Cerebellar nuclear complex (tissue), 1 donor: ENCODE results near the gene KRT12.

Experiments
- DNase-seq, 2 experiments: peaks; one replicate each; lab custom pipeline; 2025; lab: John Stamatoyannopoulos, UW

The KRT12 gene

GRCh38 chr17:40843242-40843641 is 23.8 kb downstream of the KRT12 start:
- no peak for DNase-seq

GRCh38 chr17:40841246-40841645 is 25.8 kb downstream of the KRT12 start:
- no peak for DNase-seq

GRCh38 chr17:40839194-40839593 is 27.8 kb downstream of the KRT12 start:
- DNase-seq = no peak

- no peak for DNase-seq
Measured at GRCh38 chr17:40836020-40836419, 31.0 kb downstream of the KRT12 start.

GRCh38 chr17:40833882-40834281 is 33.1 kb downstream of the KRT12 start:
- no peak for DNase-seq

- DNase-seq = no peak
Measured at GRCh38 chr17:40832840-40833239, 34.2 kb downstream of the KRT12 start.

- DNase-seq = no peak
Measured at GRCh38 chr17:40830085-40830776, 36.8 kb downstream of the KRT12 start.

- DNase-seq = no peak
Measured at GRCh38 chr17:40828454-40829044, 38.5 kb downstream of the KRT12 start.

GRCh38 chr17:40827746-40828453 is 39.1 kb downstream of the KRT12 start:
- no peak for DNase-seq

GRCh38 chr17:40825599-40825998 is 41.4 kb downstream of the KRT12 start:
- DNase-seq = no peak

GRCh38 chr17:40824015-40824832 is 42.8 kb downstream of the KRT12 start:
- no peak for DNase-seq

- no peak for DNase-seq
Measured at GRCh38 chr17:40822132-40822812, 44.8 kb downstream of the KRT12 start, which contains the start of gene KRT10. Gene KRT10 (minus strand): TSS chr17:40822614. CDS start chr17:40822585, 29 bp downstream.

- DNase-seq = no peak
Measured at GRCh38 chr17:40821536-40821935, 45.5 kb downstream of the KRT12 start.

- no peak for DNase-seq
Measured at GRCh38 chr17:40820228-40820838, 46.7 kb downstream of the KRT12 start.

GRCh38 chr17:40819528-40820125 is 47.4 kb downstream of the KRT12 start:
- DNase-seq = no peak

GRCh38 chr17:40818733-40819527 is 48.1 kb downstream of the KRT12 start:
- DNase-seq = peak in 1 of 2 experiments; percentile 25

GRCh38 chr17:40818343-40818732 is 48.7 kb downstream of the KRT12 start:
- DNase-seq = no peak

GRCh38 chr17:40817103-40817682 is 49.8 kb downstream of the KRT12 start:
- DNase-seq = no peak

- no peak for DNase-seq
Measured at GRCh38 chr17:40816569-40816968, 50.5 kb downstream of the KRT12 start.

GRCh38 chr17:40815381-40815780 is 51.6 kb downstream of the KRT12 start:
- no peak for DNase-seq
